HFF-Myc (cell line): ENCODE measurements around the gene ITPR3.
"Not testable (repeated sequence)": the region's sequence is repeated elsewhere in the genome, so short reads cannot be mapped to it uniquely, and the experiment has no call there.

Source experiments
- DNase-seq: peaks from one replicate; pipeline ENCODE4 v3.0.0-alpha.2; 2011; ENCODE audit warnings: low read depth; ENCODE audit errors: extremely low read depth
- H3K4me3 ChIP-seq: replicated peaks from 2 replicates; pipeline ENCODE4 v1.5.1; 2011; ENCODE audit warnings: low read depth, mild to moderate bottlenecking, control low read depth, low read length
- CTCF ChIP-seq: IDR thresholded peaks from 2 replicates; pipeline ENCODE4 v1.5.1; 2012; ENCODE audit warnings: mild to moderate bottlenecking, low read depth, low read length, control low read depth; ENCODE audit errors: missing control alignments

ITPR3 gene

GRCh38 chr6:33590531-33591198 lies 30.5 kb upstream of the ITPR3 start:
- no peak for DNase-seq
- TF ChIP-seq CTCF: no peak
- H3K4me3 ChIP-seq: no peak overlapping the region

GRCh38 chr6:33591424-33592032 lies 29.6 kb upstream of the ITPR3 start:
- H3K4me3 ChIP-seq: no peak overlapping the region
- DNase-seq: no peak
- TF ChIP-seq CTCF: no peak

- no peak for DNase-seq
- no peak overlapping the region for H3K4me3 ChIP-seq
- no peak for TF ChIP-seq CTCF
These were observed 28.9 kb upstream of the ITPR3 start for GRCh38 chr6:33592280-33592594.

DNA sequence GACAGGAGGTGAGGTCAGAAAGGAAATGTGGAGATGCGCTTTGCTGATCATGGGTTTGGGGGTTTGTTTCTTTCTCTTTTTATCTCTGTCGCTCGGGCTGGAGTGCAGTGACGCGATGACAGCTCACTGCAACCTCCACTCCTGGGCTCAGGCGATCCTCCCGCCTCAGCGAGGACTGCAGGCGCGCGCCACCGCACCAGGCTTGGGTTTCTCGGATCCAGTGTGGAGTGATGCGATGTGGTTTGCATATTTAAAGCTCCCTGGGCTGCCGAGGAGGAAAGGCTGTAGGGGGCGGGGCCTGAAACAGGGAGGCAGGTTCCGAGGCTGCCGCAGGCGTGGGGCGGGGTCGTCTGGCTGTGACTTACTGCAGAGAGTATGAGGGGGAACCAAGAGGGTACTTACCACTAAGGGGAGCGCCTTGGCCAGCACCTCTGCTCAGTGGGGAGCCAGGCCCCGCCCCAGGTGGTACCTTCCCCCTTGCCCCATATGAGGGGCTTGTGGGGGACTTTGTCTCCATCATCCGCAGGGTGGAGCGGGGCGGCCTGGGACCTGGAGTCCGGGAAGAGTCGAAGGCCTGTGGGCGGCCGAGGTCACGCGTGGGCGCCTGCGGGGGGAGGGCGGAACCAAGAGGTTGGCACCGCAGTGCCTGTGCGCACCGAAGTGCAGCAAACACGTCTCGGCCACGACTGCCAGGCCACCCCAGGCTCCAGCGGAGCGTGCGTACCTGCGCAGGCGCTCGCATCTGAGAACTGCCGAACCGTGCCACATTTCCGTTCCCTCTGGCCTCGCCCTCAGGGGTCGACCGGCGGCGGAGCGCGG lies 28.3 kb upstream of the ITPR3 start:
- DNase-seq: no peak
- no peak for TF ChIP-seq CTCF
- H3K4me3 ChIP-seq: no peak overlapping the region

- no peak for TF ChIP-seq CTCF
- H3K4me3 ChIP-seq: no peak overlapping the region
- DNase-seq: no peak
These were observed 27.8 kb upstream of the ITPR3 start for GRCh38 chr6:33593414-33593727.

DNA sequence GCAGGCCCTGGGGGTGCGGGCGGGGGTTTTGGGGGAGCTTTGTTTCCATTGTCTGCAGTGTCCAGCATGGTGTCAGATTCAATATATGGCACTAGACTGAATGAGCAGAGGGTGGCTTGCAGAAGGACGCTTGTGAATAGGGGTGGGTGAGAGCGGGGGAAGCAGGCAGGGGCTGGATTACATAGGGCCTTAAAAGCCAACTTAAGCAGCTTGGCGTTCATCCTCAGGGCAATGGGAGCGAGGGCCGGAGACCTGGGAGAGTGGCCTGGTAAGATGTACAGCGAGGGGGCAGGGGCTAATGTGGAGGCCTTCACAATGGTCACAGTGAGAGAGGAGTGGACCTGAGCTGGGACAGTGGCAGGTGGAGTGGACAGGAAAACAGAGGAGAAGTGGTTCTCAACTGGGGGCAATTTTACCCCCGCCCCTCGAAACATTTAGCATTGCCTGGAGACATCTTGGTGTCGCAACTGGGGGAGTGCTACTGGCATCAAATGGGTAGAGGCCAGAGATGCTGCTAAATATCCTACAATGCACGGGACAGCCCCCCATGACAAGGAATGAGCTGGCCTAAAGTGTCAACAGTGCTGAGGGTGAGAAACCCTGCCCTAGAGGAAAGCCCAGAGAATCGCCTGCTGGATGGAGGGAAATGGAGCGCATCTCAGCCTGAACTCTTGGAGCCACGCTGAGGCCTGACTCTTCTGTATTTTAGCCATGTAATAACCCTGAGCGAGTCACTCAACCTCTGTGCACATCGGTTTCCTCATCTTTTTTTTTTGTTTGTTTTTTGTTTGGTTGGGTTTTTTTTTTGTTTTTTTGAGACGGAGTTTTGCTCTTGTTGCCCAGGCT lies 25.9 kb upstream of the ITPR3 start:
- H3K4me3 ChIP-seq: no peak overlapping the region
- DNase-seq: no peak
- no peak for TF ChIP-seq CTCF

GRCh38 chr6:33596894-33597293 lies 24.2 kb upstream of the ITPR3 start:
- H3K4me3 ChIP-seq, DNase-seq: not testable (repeated sequence)
